ENCODE results near the gene JMJD1C.

GRCh38 chr10:63493004-63493403 is 27.2 kb upstream of the JMJD1C start:
- TF ChIP-seq, protein P1, sequence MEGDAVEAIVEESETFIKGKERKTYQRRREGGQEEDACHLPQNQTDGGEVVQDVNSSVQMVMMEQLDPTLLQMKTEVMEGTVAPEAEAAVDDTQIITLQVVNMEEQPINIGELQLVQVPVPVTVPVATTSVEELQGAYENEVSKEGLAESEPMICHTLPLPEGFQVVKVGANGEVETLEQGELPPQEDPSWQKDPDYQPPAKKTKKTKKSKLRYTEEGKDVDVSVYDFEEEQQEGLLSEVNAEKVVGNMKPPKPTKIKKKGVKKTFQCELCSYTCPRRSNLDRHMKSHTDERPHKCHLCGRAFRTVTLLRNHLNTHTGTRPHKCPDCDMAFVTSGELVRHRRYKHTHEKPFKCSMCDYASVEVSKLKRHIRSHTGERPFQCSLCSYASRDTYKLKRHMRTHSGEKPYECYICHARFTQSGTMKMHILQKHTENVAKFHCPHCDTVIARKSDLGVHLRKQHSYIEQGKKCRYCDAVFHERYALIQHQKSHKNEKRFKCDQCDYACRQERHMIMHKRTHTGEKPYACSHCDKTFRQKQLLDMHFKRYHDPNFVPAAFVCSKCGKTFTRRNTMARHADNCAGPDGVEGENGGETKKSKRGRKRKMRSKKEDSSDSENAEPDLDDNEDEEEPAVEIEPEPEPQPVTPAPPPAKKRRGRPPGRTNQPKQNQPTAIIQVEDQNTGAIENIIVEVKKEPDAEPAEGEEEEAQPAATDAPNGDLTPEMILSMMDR (conservative IDR thresholded peaks at IDR 0.05; ENCODE audit: low read length) = no peak
- TF ChIP-seq EZH2phosphoT487 (IDR thresholded peaks at IDR 0.05; ENCODE audit: borderline replicate concordance) = no peak

Measured in Loucy (cell line).